Vagina (tissue), 2 donors: ENCODE measurements around the gene LRRC4C. TPM values are rescaled to one million over a fixed set of nuclear protein-coding genes. Genes with fewer than 3 reads are reported as not detected.

ENCODE experiments used
- DNase-seq, 2 donors: peaks; one replicate each; pipeline ENCODE4 v3.0.0-alpha.2; 2017; ENCODE audit errors: extremely low spot score in 2 of 2
- H3K27ac ChIP-seq: fragments of 200-600 bp; sonication (generic); one replicate; pipeline ENCODE4 v1.5.1; 2019
- H3K27me3 ChIP-seq: fragments of 200-600 bp; sonication (generic); one replicate; pipeline ENCODE4 v1.5.1; 2019
- H3K36me3 ChIP-seq, 2 donors: fragments of 200-600 bp; sonication (generic); one replicate each; pipeline ENCODE4 v1.5.1; 2017 to 2019
- H3K4me1 ChIP-seq: fragments of 200-600 bp; sonication (generic); one replicate; pipeline ENCODE4 v1.5.1; 2019
- H3K4me3 ChIP-seq, 2 donors: fragments of 200-600 bp; sonication (generic); 1 replicate in 1 of 2; 2 replicates in 1 of 2; pipeline ENCODE4 v1.5.1; 2016 to 2019
- H3K9me3 ChIP-seq: fragments of 200-600 bp; sonication (generic); one replicate; pipeline ENCODE4 v1.5.1; 2019
- CTCF ChIP-seq, 3 experiments: fragments of 450-650 bp in 2 of 3; fragments of 200-600 bp in 1 of 3; sonication (generic) in 1 of 3; IDR thresholded peaks; one replicate each; pipeline ENCODE4 v1.5.1; 2017 to 2019; ENCODE audit warnings: antibody characterized with exemption in 3 of 3, mild to moderate bottlenecking in 2 of 3, moderate library complexity in 2 of 3
- POLR2A ChIP-seq, 2 donors: fragments of 450-650 bp; IDR thresholded peaks; one replicate each; pipeline ENCODE4 v1.6.1; 2017; ENCODE audit warnings: antibody characterized with exemption in 2 of 2, mild to moderate bottlenecking in 2 of 2, moderate library complexity in 2 of 2
- POLR2AphosphoS5 ChIP-seq, 2 donors: sonication (generic); formaldehyde crosslinking; IDR thresholded peaks; one replicate each; pipeline ENCODE4 v1.9.0; 2017; ENCODE audit warnings: antibody characterized with exemption in 2 of 2, mild to moderate bottlenecking in 2 of 2, low read depth in 1 of 2; ENCODE audit not compliant: insufficient read depth in 1 of 2
- intact Hi-C: fragments of 100-400 bp; cut with DNase I; formaldehyde crosslinking; loops from one replicate; pipeline ENCODE4 v1.15.1; 2023
- total RNA-seq: library from RNA; depleted of rRNA; stranded (reverse); fragments of >200 nt; gene quantifications from one replicate; pipeline ENCODE4 v1.2.3, GENCODE V29; 2016

The LRRC4C gene
- total RNA-seq, 1 donor from 2014 or later, result 5.6 TPM

- intact Hi-C loops, result no loop called here
- H3K27me3 ChIP-seq, result no peaks in the 10 kb centered on the region
- H3K27ac ChIP-seq, result no peak overlapping the region
- H3K36me3 ChIP-seq, result no peaks in the 10 kb centered on the region
- TF ChIP-seq POLR2A (IDR thresholded peaks at IDR 0.05), result no peak
- TF ChIP-seq CTCF (IDR thresholded peaks at IDR 0.05), result no peak
- no peak for TF ChIP-seq POLR2AphosphoS5 (IDR thresholded peaks at IDR 0.05; ENCODE audit: insufficient read depth in 1 of 2, low read depth in 1 of 2)
- H3K4me1 ChIP-seq, result no peaks in the 10 kb centered on the region
- H3K9me3 ChIP-seq, result no peaks in the 10 kb centered on the region
- no peak overlapping the region for H3K4me3 ChIP-seq
- no peak for DNase-seq
Observed at GRCh38 chr11:41134971-41135370, 324.5 kb downstream of the LRRC4C start.

GRCh38 chr11:41133023-41133422, 326.4 kb downstream of the LRRC4C start:
- no peak for DNase-seq
- no peaks in the 10 kb centered on the region for H3K4me1 ChIP-seq
- H3K9me3 ChIP-seq, result no peaks in the 10 kb centered on the region
- intact Hi-C loops, result no loop called here
- no peaks in the 10 kb centered on the region for H3K27me3 ChIP-seq
- no peak for TF ChIP-seq POLR2AphosphoS5 (IDR thresholded peaks at IDR 0.05; ENCODE audit: insufficient read depth in 1 of 2, low read depth in 1 of 2)
- no peak for TF ChIP-seq POLR2A (IDR thresholded peaks at IDR 0.05)
- TF ChIP-seq CTCF (IDR thresholded peaks at IDR 0.05), result no peak
- no peaks in the 10 kb centered on the region for H3K36me3 ChIP-seq
- H3K4me3 ChIP-seq, result no peak overlapping the region
- no peak overlapping the region for H3K27ac ChIP-seq

- Histone ChIP-seq H3K9me3 (no peaks in the 10 kb centered on the region), H3K36me3 (no peaks in the 10 kb centered on the region), H3K4me3 (no peak overlapping the region), H3K4me1 (no peaks in the 10 kb centered on the region), H3K27ac (no peak overlapping the region), H3K27me3 (no peaks in the 10 kb centered on the region)
- intact Hi-C loops, result no loop called here
- no peak for DNase-seq
- TF ChIP-seq CTCF (IDR thresholded peaks at IDR 0.05), result no peak
- no peak for TF ChIP-seq POLR2A (IDR thresholded peaks at IDR 0.05)
- no peak for TF ChIP-seq POLR2AphosphoS5 (IDR thresholded peaks at IDR 0.05; ENCODE audit: insufficient read depth in 1 of 2, low read depth in 1 of 2)
Observed at GRCh38 chr11:41121600-41121999, 337.9 kb downstream of the LRRC4C start.

GRCh38 chr11:41119484-41119883, 340.0 kb downstream of the LRRC4C start:
- Histone ChIP-seq H3K4me1 (no peaks in the 10 kb centered on the region), H3K27ac (no peak overlapping the region), H3K36me3 (no peaks in the 10 kb centered on the region), H3K9me3 (no peaks in the 10 kb centered on the region), H3K27me3 (no peaks in the 10 kb centered on the region), H3K4me3 (no peak overlapping the region)
- intact Hi-C loops, result no loop called here
- DNase-seq, result no peak
- no peak for TF ChIP-seq POLR2A (IDR thresholded peaks at IDR 0.05)
- no peak for TF ChIP-seq POLR2AphosphoS5 (IDR thresholded peaks at IDR 0.05; ENCODE audit: insufficient read depth in 1 of 2, low read depth in 1 of 2)
- TF ChIP-seq CTCF (IDR thresholded peaks at IDR 0.05), result no peak

- Histone ChIP-seq H3K9me3 (no peaks in the 10 kb centered on the region), H3K27ac (no peak overlapping the region), H3K27me3 (no peaks in the 10 kb centered on the region), H3K36me3 (no peaks in the 10 kb centered on the region), H3K4me1 (no peaks in the 10 kb centered on the region), H3K4me3 (no peak overlapping the region)
- TF ChIP-seq POLR2A (IDR thresholded peaks at IDR 0.05) (no peak), POLR2AphosphoS5 (IDR thresholded peaks at IDR 0.05; ENCODE audit: insufficient read depth in 1 of 2, low read depth in 1 of 2) (no peak), CTCF (IDR thresholded peaks at IDR 0.05) (no peak)
- no peak for DNase-seq
- intact Hi-C loops, result no loop called here
Observed at GRCh38 chr11:41118521-41118920, 340.9 kb downstream of the LRRC4C start.
